ENCODE data around the gene GNAZ. TPM values are rescaled to one million over a fixed set of nuclear protein-coding genes. Genes with fewer than 3 reads are reported as not detected.

The GNAZ gene
- total and polyA plus RNA-seq, 2 of the 8 experiments (the other 6 are each of a cell fraction or from before 2014, with no cell fraction given): 6.6 to 9.6 TPM

DNA sequence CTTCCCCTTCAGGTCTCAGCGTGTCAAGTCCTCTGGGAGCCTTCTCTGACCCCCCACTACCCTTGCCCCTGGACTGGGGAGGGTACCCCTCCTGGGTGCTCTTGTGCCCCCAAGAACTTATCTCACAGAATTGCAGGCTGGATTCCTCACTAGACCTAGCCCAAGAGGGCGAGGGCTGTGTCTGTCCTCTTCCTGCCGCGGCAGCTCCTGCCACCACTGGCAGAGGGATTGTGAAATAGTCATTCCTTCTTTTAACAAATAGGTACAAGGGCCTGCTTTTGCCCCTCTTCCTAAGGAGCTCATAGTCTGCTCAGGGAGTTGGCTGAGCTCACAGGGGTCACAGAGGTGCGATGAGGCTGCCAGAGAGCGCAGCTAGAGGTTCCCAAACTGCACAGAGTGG is 80.4 kb downstream of the GNAZ start (continued):
- TF ChIP-seq, protein P1, sequence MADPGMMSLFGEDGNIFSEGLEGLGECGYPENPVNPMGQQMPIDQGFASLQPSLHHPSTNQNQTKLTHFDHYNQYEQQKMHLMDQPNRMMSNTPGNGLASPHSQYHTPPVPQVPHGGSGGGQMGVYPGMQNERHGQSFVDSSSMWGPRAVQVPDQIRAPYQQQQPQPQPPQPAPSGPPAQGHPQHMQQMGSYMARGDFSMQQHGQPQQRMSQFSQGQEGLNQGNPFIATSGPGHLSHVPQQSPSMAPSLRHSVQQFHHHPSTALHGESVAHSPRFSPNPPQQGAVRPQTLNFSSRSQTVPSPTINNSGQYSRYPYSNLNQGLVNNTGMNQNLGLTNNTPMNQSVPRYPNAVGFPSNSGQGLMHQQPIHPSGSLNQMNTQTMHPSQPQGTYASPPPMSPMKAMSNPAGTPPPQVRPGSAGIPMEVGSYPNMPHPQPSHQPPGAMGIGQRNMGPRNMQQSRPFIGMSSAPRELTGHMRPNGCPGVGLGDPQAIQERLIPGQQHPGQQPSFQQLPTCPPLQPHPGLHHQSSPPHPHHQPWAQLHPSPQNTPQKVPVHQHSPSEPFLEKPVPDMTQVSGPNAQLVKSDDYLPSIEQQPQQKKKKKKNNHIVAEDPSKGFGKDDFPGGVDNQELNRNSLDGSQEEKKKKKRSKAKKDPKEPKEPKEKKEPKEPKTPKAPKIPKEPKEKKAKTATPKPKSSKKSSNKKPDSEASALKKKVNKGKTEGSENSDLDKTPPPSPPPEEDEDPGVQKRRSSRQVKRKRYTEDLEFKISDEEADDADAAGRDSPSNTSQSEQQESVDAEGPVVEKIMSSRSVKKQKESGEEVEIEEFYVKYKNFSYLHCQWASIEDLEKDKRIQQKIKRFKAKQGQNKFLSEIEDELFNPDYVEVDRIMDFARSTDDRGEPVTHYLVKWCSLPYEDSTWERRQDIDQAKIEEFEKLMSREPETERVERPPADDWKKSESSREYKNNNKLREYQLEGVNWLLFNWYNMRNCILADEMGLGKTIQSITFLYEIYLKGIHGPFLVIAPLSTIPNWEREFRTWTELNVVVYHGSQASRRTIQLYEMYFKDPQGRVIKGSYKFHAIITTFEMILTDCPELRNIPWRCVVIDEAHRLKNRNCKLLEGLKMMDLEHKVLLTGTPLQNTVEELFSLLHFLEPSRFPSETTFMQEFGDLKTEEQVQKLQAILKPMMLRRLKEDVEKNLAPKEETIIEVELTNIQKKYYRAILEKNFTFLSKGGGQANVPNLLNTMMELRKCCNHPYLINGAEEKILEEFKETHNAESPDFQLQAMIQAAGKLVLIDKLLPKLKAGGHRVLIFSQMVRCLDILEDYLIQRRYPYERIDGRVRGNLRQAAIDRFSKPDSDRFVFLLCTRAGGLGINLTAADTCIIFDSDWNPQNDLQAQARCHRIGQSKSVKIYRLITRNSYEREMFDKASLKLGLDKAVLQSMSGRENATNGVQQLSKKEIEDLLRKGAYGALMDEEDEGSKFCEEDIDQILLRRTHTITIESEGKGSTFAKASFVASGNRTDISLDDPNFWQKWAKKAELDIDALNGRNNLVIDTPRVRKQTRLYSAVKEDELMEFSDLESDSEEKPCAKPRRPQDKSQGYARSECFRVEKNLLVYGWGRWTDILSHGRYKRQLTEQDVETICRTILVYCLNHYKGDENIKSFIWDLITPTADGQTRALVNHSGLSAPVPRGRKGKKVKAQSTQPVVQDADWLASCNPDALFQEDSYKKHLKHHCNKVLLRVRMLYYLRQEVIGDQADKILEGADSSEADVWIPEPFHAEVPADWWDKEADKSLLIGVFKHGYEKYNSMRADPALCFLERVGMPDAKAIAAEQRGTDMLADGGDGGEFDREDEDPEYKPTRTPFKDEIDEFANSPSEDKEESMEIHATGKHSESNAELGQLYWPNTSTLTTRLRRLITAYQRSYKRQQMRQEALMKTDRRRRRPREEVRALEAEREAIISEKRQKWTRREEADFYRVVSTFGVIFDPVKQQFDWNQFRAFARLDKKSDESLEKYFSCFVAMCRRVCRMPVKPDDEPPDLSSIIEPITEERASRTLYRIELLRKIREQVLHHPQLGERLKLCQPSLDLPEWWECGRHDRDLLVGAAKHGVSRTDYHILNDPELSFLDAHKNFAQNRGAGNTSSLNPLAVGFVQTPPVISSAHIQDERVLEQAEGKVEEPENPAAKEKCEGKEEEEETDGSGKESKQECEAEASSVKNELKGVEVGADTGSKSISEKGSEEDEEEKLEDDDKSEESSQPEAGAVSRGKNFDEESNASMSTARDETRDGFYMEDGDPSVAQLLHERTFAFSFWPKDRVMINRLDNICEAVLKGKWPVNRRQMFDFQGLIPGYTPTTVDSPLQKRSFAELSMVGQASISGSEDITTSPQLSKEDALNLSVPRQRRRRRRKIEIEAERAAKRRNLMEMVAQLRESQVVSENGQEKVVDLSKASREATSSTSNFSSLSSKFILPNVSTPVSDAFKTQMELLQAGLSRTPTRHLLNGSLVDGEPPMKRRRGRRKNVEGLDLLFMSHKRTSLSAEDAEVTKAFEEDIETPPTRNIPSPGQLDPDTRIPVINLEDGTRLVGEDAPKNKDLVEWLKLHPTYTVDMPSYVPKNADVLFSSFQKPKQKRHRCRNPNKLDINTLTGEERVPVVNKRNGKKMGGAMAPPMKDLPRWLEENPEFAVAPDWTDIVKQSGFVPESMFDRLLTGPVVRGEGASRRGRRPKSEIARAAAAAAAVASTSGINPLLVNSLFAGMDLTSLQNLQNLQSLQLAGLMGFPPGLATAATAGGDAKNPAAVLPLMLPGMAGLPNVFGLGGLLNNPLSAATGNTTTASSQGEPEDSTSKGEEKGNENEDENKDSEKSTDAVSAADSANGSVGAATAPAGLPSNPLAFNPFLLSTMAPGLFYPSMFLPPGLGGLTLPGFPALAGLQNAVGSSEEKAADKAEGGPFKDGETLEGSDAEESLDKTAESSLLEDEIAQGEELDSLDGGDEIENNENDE (IDR thresholded peaks at IDR 0.05; ENCODE audit: insufficient replicate concordance, low read length): no peak
- TF ChIP-seq JUN (IDR thresholded peaks at IDR 0.05; ENCODE audit: low read depth, low read length): no peak
